Stimulated activated CD4-positive, alpha-beta T cell treated with anti-CD3 and anti-CD28 coated beads, Interleukin-2, amount 100 ng/mL, for 4 hours (primary cell): ENCODE measurements around the gene WWTR1.

Source experiments
- DNase-seq: peaks from one replicate; pipeline ENCODE4 v3.0.0-alpha.2; 2020; ENCODE audit warnings: low read depth

WWTR1 gene

GRCh38 chr3:149621218-149622005 lies 36.4 kb downstream of the WWTR1 start:
- DNase-seq, result no peak

GRCh38 chr3:149620291-149621020 lies 37.4 kb downstream of the WWTR1 start:
- DNase-seq, result no peak

DNA sequence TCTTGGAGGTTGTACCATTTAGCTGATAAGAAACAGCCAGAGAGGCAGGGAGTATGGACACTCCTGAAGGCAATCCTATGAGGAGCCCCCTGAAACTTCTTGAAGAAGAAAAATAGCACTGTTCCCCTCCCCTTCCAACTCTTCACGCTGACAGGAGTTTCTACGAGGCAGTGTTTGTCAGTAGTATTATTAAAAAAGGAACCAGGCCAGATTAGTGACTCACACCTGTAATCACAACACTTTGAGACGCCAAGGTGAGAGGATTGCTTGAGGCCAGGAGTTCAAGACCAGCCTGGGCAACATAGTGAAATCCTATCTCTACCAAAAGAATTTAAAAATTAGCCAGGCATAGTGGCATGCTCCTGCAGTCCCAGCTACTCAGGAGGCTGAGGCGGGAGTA lies 38.7 kb downstream of the WWTR1 start:
- no peak for DNase-seq

DNA sequence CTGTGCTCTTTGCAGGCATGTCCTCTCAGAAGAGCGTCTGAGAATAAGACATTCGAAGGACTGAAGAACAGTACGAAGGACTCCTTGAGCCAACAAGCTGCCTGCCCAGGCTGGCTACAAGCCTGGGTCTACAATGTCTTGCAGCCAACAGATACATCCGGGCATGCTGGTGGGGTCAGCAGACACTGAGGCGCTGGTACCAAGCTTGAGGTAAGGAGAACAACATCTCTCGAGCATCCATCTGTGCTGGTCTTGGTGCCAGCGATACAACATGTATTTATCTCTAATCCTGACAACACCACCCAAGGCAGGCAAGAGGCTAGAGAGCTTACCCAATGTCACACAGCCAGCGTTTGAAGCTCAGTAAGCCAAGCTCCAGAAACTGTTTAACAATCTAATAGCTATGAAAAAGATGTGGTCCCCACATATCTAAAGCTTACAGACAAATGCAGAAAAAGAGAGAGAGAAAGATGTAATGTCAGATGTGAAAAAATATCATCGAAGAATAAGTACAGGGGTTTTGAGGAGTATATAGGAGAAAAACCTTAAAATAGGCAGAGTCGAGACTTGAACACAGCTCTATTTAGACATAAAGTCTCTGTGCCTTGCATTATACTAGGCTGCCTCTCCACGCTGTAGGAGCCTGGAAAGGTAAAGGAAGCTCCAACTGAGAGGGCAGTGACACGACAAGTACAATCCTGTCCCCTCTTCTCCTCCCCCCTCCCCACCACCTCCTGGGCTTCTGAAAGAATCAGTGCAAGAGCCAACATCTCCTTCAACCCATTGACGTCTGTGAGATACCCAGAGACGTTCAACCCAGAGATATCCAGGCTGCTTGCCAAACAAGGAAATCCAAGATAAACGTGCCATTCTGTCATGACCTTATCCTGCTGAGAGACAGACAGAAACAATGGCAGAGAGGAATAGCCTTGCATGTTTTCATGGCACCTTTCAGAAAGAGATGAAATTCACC lies 39.4 kb downstream of the WWTR1 start:
- no peak for DNase-seq

GRCh38 chr3:149615731-149616221 lies 42.0 kb downstream of the WWTR1 start:
- no peak for DNase-seq

DNA sequence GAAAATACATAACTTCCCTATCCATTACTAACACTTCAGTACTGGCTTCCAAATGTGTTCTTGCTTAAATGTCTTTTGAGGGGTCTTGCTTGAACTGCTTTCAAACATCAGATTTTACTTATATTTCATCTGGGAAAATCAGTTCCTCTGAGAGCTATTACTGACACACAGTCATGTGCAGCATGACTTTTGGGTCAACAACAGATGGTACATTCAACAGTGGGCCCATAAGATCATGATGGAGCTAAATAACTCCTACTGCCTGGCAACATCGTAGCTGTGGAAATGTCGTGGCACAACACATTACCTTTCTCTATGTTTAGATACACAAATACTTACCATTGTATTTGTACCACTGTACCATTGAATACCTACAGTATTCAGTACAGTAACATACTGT lies 43.8 kb downstream of the WWTR1 start:
- DNase-seq, result no peak

- DNase-seq, result no peak
Observed at GRCh38 chr3:149612456-149612855, 45.4 kb downstream of the WWTR1 start.

DNA sequence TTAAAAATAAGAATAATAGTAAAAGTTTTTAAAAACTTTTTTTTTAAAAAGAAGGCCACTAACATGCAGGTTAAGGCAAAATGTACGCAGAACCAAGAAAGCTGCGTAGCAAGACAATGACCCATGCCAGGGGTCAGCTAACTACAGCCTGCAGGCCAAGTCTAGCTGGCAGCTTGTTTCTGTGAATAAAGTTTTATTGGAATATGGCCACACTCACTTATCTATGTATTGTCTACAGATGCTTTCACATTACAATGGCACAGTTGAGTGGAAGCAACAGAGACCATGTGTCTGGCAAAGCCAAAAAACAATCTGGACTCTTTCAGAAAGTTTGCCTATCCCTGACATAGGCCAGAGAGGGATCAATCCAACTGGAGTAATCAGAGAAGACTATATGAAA lies 46.7 kb downstream of the WWTR1 start:
- no peak for DNase-seq

DNA sequence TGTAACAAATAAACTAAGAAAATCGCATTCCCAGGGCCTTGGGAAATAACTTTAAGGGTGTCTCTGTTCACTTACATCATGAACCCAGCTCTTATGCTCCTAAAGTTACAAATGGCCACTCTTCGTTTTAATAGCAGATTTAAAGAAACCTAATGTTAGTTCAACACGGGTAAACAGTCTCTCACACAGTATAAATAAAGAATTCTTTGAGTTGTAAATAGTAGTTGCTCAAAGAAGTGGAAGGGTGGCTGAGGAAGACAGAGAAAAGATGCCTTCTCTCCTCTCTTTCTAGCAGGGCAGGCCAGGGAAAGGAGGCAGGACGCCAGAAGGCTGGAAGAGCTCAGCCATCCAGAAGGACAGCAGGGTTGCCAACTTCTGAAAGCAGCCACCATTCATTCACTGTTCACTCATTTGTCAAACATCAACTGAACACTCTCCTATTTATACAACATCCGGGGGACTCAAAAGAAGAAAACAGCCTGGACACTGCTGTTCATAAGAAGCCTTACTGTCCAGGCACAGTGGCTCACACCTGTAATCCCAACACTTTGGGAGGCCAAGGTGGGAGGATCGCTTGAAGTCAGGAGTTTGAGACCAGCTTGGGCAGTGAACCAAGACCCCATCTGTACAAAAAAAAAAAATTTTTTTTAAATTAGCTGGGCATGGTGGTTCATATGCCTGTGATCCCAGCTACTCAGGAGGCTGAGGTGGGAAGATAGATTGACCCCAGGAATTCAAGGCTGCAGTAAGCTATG lies 47.3 kb downstream of the WWTR1 start:
- no peak for DNase-seq

DNA sequence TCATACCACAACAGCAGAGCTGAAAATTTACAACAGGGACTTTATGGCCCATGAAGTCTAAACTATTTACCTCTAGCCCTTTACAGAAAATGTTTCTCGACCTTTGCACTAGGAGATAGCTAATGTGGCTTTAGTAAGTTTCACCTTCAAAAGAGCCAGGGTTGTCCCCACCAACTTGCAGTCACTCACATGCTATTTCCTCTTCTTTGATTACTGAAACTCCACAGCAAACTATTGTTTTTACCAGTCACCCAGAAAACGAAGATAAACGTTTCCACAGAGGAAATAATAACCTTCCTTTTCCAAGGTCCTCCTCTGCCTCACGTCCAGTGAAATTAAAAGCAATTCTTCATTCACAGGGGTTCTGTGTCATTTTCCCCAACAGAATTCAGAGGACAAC lies 48.2 kb downstream of the WWTR1 start:
- no peak for DNase-seq

DNA sequence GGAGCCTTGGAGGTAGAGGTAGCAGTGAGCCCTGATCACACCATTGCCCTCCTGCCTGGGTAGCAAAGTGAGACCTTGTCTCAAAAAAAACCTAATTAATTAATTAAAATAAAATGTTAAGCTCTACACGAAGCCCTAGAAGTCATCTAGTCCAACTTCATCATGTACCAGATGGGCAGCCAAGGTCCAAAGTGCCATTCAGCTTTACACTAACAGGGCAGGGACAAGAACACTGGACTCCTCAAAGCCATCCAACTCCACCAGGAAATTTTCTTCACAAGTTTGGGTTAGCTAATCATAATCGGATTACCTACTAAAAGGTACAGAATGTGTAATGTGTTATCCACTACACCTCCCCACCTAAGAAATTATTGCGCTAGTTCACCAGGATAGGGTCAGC lies 48.8 kb downstream of the WWTR1 start:
- DNase-seq, result no peak

DNA sequence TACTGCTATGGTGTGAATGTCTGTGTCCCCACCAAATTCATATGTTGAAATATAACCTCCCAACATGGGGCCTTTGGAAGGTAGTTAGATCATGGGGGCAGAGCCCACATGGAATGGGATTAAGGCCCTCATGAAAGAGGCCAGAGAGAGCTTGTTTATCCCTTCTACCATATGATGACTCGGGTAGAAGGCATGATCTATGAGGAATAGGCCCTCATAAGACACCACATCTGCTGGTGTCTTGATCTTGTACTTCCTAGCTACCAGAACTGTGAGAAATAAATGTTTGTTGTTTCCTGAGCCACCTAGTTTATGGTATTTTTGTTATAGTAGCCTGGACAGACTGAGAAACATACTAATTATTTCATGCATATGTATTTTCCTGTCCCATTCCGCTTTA lies 51.9 kb downstream of the WWTR1 start:
- DNase-seq, result no peak

DNA sequence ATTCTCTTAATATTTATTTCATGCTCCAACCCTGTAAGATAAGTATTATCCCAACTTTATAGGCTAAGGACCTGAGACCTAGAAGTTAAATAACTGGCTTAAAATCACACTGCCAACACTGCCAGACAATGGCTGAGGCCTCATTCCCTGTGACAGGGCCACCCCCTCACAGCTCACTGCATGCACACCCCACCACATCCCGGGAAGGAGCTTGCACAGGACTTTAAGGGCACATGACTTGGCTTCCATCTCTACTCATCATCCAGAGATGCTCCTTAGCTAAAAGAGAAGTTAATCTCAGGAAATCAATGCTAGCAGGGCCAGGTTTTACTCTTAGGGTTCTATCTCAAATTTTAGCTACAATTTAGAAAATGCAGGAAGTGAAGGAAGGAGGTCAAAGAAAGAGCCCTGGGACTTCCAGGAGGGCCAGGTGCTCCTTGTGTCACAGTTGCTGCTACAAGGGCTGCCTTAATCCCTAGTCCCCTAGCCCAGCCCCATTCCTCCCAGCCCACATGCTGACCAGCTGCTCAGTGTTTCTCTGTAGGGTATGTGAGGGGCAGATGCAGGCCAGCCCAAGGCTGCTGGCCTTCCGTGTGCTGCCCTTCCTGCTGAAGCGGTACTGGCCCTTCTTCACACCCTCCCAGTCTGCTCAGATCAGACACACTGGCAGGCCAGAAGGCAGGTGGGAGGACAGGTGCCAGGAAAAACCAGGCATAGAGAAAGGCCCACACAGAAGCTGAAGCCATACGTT lies 53.5 kb downstream of the WWTR1 start:
- DNase-seq, result no peak

- DNase-seq, result no peak
Observed at GRCh38 chr3:149603126-149604074, 54.4 kb downstream of the WWTR1 start.

DNA sequence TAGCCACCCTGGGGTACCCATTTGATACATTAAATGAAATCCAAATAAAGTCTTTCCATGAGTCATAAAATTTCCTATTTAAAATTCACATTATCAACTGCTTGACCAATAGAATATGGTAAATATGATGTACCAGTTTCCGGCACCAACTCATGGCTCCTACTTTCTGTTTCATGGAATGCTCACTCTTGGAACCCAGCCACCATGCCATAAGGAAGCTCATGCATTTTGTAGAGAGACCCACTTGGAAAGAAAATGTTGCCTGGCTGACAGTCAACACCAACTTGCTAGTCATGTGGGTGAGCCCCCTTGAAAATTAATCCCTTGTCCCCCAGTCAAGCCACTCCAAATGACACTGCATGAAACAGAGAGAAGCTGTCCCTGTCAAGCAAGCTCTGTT lies 57.2 kb downstream of the WWTR1 start:
- no peak for DNase-seq

GRCh38 chr3:149599236-149599635 lies 58.6 kb downstream of the WWTR1 start:
- no peak for DNase-seq

DNA sequence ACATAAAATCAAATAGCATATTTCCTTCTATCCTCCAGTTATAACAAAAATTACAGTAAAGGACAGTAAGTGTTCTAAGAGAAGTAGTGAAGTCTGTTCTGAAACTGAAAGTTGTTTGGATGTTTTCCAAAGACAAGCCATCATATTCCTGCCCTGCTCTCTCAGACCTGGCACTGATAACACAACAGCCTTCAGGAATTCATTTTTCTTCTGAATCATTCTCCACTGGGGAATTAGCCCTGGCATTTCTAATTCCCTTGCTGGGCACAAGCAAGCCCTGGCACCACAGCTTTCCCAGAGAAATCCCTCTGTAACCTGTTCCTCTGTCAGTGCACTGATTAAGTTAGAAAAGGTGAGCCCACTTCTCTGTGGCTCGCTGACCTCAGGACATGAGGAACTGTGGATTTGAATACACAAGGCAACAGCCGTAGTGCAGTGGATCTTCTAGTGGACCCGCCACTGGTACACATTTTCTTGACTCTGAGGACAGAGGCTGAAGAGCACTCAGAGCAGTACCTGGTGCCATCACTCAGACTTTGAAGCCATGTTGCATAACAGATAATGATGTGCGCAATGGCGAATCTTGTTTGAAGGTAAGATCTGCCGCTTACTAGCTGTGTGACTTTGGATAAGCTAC lies 61.6 kb downstream of the WWTR1 start:
- no peak for DNase-seq

- DNase-seq, result no peak
Observed at GRCh38 chr3:149593418-149594160, 64.2 kb downstream of the WWTR1 start.
